CD14-positive monocyte (primary cell): ENCODE results near the gene SERBP1. TPM values are rescaled to one million over a fixed set of nuclear protein-coding genes. Genes with fewer than 3 reads are reported as not detected.

ENCODE experiments used
- DNase-seq, 3 donors: peaks; one replicate each; pipeline ENCODE4 v3.0.0-alpha.2; 2011 to 2022
- H2AFZ ChIP-seq: 2 replicates; pipeline ENCODE4 v1.6.0; 2012; ENCODE audit warnings: mild to moderate bottlenecking, low read depth, low read length, inconsistent platforms; ENCODE audit not compliant: insufficient read depth, poor library complexity, severe bottlenecking
- H3K27ac ChIP-seq, 2 donors: 1 replicate in 1 of 2; 2 replicates in 1 of 2; pipeline ENCODE4 v1.5.1; 2012 to 2013; ENCODE audit warnings: low read length in 2 of 2, control low read depth in 1 of 2, inconsistent platforms in 1 of 2, low read depth in 1 of 2, mild to moderate bottlenecking in 1 of 2
- H3K27me3 ChIP-seq, 2 donors: one replicate each; pipeline versions ENCODE4 v1.6.0 to v1.6.1; 2011 to 2013; ENCODE audit warnings: low read length in 2 of 2; ENCODE audit not compliant: control insufficient read depth in 2 of 2, insufficient read depth in 2 of 2
- H3K36me3 ChIP-seq, 2 donors: replicated peaks in 1 of 2; 1 replicate in 1 of 2; 2 replicates in 1 of 2; pipeline versions ENCODE4 v1.5.1 to v1.6.1; 2012 to 2013; ENCODE audit warnings: low read length in 2 of 2, control low read depth in 1 of 2, inconsistent platforms in 1 of 2, mild to moderate bottlenecking in 1 of 2; ENCODE audit not compliant: insufficient read depth in 2 of 2, control insufficient read depth in 1 of 2
- H3K4me1 ChIP-seq, 2 donors: 1 replicate in 1 of 2; 2 replicates in 1 of 2; pipeline versions ENCODE4 v1.5.1 to v1.6.1; 2012 to 2013; ENCODE audit warnings: low read length in 2 of 2, control low read depth in 1 of 2, inconsistent platforms in 1 of 2, mild to moderate bottlenecking in 1 of 2, moderate library complexity in 1 of 2; ENCODE audit not compliant: insufficient read depth in 2 of 2, control insufficient read depth in 1 of 2
- H3K4me2 ChIP-seq: replicated peaks from 2 replicates; pipeline ENCODE3; 2012; ENCODE audit warnings: low read length, moderate library complexity, mild to moderate bottlenecking; ENCODE audit not compliant: poor library complexity, severe bottlenecking; ENCODE audit errors: extremely low read depth
- H3K4me3 ChIP-seq, 3 experiments: fragments of 200-600 bp in 1 of 3; sonication (generic) in 1 of 3; replicated peaks in 1 of 3; 1 replicate in 2 of 3; 2 replicates in 1 of 3; pipeline ENCODE4 v1.5.1; 2011 to 2013; ENCODE audit warnings: low read length in 3 of 3, mild to moderate bottlenecking in 3 of 3, control low read depth in 2 of 3, low read depth in 2 of 3, inconsistent platforms in 1 of 3, moderate library complexity in 1 of 3
- H3K79me2 ChIP-seq: 2 replicates; pipeline ENCODE4 v1.6.0; 2012; ENCODE audit warnings: mild to moderate bottlenecking, control low read depth, inconsistent platforms, low read length, moderate library complexity; ENCODE audit not compliant: insufficient read depth
- H3K9ac ChIP-seq: 2 replicates; pipeline ENCODE4 v1.6.0; 2017; ENCODE audit warnings: low read length, mild to moderate bottlenecking; ENCODE audit not compliant: insufficient read depth, poor library complexity, severe bottlenecking
- H3K9me3 ChIP-seq, 2 donors: replicated peaks in 1 of 2; 1 replicate in 1 of 2; 2 replicates in 1 of 2; pipeline versions ENCODE4 v1.5.1 to v1.6.1; 2012 to 2013; ENCODE audit warnings: low read length in 2 of 2, control low read depth in 1 of 2; ENCODE audit not compliant: control insufficient read depth in 1 of 2, insufficient read depth in 1 of 2
- H4K20me1 ChIP-seq: 2 replicates; pipeline ENCODE4 v1.6.0; 2012; ENCODE audit warnings: mild to moderate bottlenecking, low read length, control low read depth, moderate library complexity; ENCODE audit not compliant: insufficient read depth
- H3K27ac Mint-ChIP-seq, 7 donors: one replicate each; pipeline ENCODE4 v1.8.0; 2020; ENCODE audit warnings: mild to moderate bottlenecking in 7 of 7, mixed read lengths in 7 of 7, moderate library complexity in 6 of 7, inconsistent platforms in 2 of 7
- H3K27me3 Mint-ChIP-seq, 3 donors: one replicate each; pipeline ENCODE4 v1.8.0; 2021 to 2022; ENCODE audit warnings: low read depth in 3 of 3, mild to moderate bottlenecking in 3 of 3, mixed read lengths in 3 of 3, moderate library complexity in 3 of 3, inconsistent platforms in 1 of 3
- H3K36me3 Mint-ChIP-seq, 2 donors: one replicate each; pipeline ENCODE4 v1.8.0; 2020; ENCODE audit warnings: mixed read lengths in 2 of 2, inconsistent platforms in 1 of 2, mild to moderate bottlenecking in 1 of 2
- H3K4me1 Mint-ChIP-seq: one replicate; pipeline ENCODE4 v1.8.0; 2020; ENCODE audit warnings: mild to moderate bottlenecking, mixed read lengths
- H3K4me3 Mint-ChIP-seq, 2 donors: one replicate each; pipeline ENCODE4 v1.8.0; 2020; ENCODE audit warnings: mild to moderate bottlenecking in 2 of 2, mixed read lengths in 2 of 2, moderate library complexity in 1 of 2
- H3K9me3 Mint-ChIP-seq, 7 donors: one replicate each; pipeline ENCODE4 v1.8.0; 2020 to 2022; ENCODE audit warnings: mixed read lengths in 7 of 7, mild to moderate bottlenecking in 6 of 7, moderate library complexity in 6 of 7, inconsistent platforms in 2 of 7
- WGBS: methylation state at CpG from one replicate; pipeline ENCODE4 v1.1.5; 2013; ENCODE audit warnings: missing lambda C conversion rate; ENCODE audit not compliant: insufficient coverage; 5-methylcytosine and 5-hydroxymethylcytosine counted together
- intact Hi-C, 2 donors: fragments of 100-400 bp; cut with micrococcal nuclease; formaldehyde crosslinking; loops; one replicate each; pipeline versions ENCODE4 v1.15.0 to v1.15.1; 2023
- polyA plus RNA-seq, 3 donors: library from polyadenylated mRNA; depleted of rRNA in 1 of 3; unstranded in 2 of 3; stranded (reverse) in 1 of 3; fragments of 300-500 nt in 2 of 3; fragments of >200 nt in 1 of 3; fragmentation: Illumina TruSeq in 2 of 3; gene quantifications; 1 replicate in 2 of 3; 2 replicates in 1 of 3; pipeline ENCODE4 v1.2.3, GENCODE V29; 2012 to 2021
- TF ChIP-seq, protein P1 (sequence below): fragments of 200-600 bp; IDR thresholded peaks from one replicate; pipeline ENCODE4 v1.8.0; 2022; ENCODE audit warnings: antibody characterized with exemption, mild to moderate bottlenecking

SERBP1 gene
- polyA plus RNA-seq, 3 donors = 38.2 to 78.8 (median 75.3) TPM

DNA sequence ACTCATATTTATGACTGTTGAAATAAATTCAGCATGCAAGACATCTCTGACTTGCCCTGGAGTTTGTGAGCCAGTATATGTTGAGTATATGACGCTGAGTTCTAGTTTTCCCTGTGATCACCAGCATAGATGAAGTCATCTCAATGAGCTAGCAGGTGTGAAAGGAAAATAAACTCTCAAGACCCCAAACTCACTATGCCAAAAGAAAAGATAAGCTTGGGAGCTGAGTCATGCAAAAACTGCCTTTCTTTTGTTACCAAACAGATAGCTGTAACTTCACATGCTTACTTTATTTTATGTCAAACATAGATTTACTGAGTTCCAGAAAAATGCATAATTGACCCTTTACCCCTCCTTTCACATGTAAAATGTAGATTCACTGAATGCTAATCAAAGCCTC, 52.9 kb downstream of the SERBP1 start:
- Histone ChIP-seq H3K9ac (no peak overlapping the region), H3K4me2 (no peak overlapping the region), H3K9me3 (no peaks in the 10 kb centered on the region), H3K36me3 (no peaks in the 10 kb centered on the region), H3K4me1 (no peaks in the 10 kb centered on the region), H4K20me1 (no peaks in the 10 kb centered on the region), H3K4me3 (no peak overlapping the region), H3K79me2 (no peaks in the 10 kb centered on the region), H2AFZ (no peak overlapping the region), H3K27ac (no peak overlapping the region), H3K27me3 (no peaks in the 10 kb centered on the region)
- Mint-ChIP-seq H3K27me3 (peaks cover 0 to 1% (median 0%) of the 10 kb centered on the region in 3 donors), H3K36me3 (no peaks in the 10 kb centered on the region), H3K4me1 (no peaks in the 10 kb centered on the region), H3K4me3 (no peak overlapping the region), H3K9me3 (peaks cover 0 to 4% (median 0%) of the 10 kb centered on the region in 7 donors), H3K27ac (peak overlapping the region in 1 of 7 donors; percentile 36)
- intact Hi-C loops = no loop called here
- no peak for DNase-seq
- WGBS = no CpG with 5 or more reads among the region's 1 CpG
- TF ChIP-seq, protein P1, sequence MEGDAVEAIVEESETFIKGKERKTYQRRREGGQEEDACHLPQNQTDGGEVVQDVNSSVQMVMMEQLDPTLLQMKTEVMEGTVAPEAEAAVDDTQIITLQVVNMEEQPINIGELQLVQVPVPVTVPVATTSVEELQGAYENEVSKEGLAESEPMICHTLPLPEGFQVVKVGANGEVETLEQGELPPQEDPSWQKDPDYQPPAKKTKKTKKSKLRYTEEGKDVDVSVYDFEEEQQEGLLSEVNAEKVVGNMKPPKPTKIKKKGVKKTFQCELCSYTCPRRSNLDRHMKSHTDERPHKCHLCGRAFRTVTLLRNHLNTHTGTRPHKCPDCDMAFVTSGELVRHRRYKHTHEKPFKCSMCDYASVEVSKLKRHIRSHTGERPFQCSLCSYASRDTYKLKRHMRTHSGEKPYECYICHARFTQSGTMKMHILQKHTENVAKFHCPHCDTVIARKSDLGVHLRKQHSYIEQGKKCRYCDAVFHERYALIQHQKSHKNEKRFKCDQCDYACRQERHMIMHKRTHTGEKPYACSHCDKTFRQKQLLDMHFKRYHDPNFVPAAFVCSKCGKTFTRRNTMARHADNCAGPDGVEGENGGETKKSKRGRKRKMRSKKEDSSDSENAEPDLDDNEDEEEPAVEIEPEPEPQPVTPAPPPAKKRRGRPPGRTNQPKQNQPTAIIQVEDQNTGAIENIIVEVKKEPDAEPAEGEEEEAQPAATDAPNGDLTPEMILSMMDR = no peak

DNA sequence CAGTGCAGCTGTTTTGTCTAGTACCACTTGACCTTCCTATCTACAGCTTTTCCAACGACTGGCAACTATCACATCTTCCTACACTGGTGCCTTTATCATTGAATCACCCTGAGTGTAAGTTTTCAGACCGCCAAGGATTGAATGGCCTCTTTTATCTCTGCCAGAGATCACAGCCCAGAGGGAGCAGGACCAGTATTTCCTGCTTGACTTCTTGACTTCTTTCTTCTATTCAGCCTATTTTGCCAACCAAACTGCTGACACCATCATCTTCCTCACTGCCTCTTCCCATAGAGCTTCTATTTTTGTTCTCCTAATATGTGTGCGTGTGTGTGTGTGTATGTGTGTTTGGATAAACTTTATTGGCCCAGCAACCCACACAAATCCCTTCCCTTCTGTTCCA, 53.8 kb downstream of the SERBP1 start:
- Histone ChIP-seq H3K36me3 (no peaks in the 10 kb centered on the region), H3K9me3 (no peaks in the 10 kb centered on the region), H3K4me3 (no peak overlapping the region), H3K4me2 (no peak overlapping the region), H3K27ac (no peak overlapping the region), H3K9ac (no peak overlapping the region), H2AFZ (no peak overlapping the region), H3K4me1 (no peaks in the 10 kb centered on the region), H3K27me3 (no peaks in the 10 kb centered on the region), H3K79me2 (no peaks in the 10 kb centered on the region), H4K20me1 (no peaks in the 10 kb centered on the region)
- Mint-ChIP-seq H3K27ac (no peak overlapping the region), H3K9me3 (peaks cover 0 to 2% (median 0%) of the 10 kb centered on the region in 7 donors), H3K4me3 (no peak overlapping the region), H3K36me3 (no peaks in the 10 kb centered on the region), H3K27me3 (no peaks in the 10 kb centered on the region), H3K4me1 (no peaks in the 10 kb centered on the region)
- TF ChIP-seq, protein P1 = no peak
- WGBS = 95% methylated on average over 2 of the region's 3 CpGs
- intact Hi-C loops = no loop called here
- DNase-seq = no peak
